Activated T-helper 17 cell treated with anti-CD3 and anti-CD28 coated beads, Interleukin-2, amount 50 U/mL, for 72 hours (primary cell): Measurements from ENCODE around the gene TTC33. TPM values are rescaled to one million over a fixed set of nuclear protein-coding genes. Genes with fewer than 3 reads are reported as not detected.
"Not testable (repeated sequence)": the region's sequence is repeated elsewhere in the genome, so short reads cannot be mapped to it uniquely, and the experiment has no call there.

Experiments used
- ATAC-seq: fragments of 150-1000 bp; cut with Tn5 transposase; replicated peaks from 2 replicates; pipeline ENCODE4 v1.10.0; 2021; ENCODE audit warnings: mild to moderate bottlenecking, moderate library complexity
- H3K27ac Mint-ChIP-seq: one replicate; pipeline ENCODE4 v1.8.0; 2022; ENCODE audit warnings: mixed read lengths
- H3K27me3 Mint-ChIP-seq: one replicate; pipeline ENCODE4 v1.8.0; 2022; ENCODE audit warnings: mixed read lengths
- H3K36me3 Mint-ChIP-seq: one replicate; pipeline ENCODE4 v1.8.0; 2022; ENCODE audit warnings: low read depth, mild to moderate bottlenecking, mixed read lengths
- H3K4me1 Mint-ChIP-seq: one replicate; pipeline ENCODE4 v1.8.0; 2022; ENCODE audit warnings: mixed read lengths
- H3K4me3 Mint-ChIP-seq: one replicate; pipeline ENCODE4 v1.8.0; 2022; ENCODE audit warnings: mild to moderate bottlenecking, mixed read lengths
- H3K9me3 Mint-ChIP-seq: one replicate; pipeline ENCODE4 v1.8.0; 2022; ENCODE audit warnings: mixed read lengths
- total RNA-seq, 2 donors: library from RNA; stranded (reverse); gene quantifications; one replicate each; pipeline ENCODE4 v1.2.3, GENCODE V29; 2022

The TTC33 gene
- total RNA-seq, 2 donors from 2014 or later: 14.1 to 21.4 TPM

GRCh38 chr5:40652441-40653220 is 103.1 kb downstream of the TTC33 start:
- H3K27ac Mint-ChIP-seq: peak overlapping the region; percentile 58
- no peaks in the 10 kb centered on the region for H3K9me3 Mint-ChIP-seq
- H3K27me3 Mint-ChIP-seq: no peaks in the 10 kb centered on the region
- H3K4me1 Mint-ChIP-seq: peaks cover 39% of the 10 kb centered on the region
- peak; percentile 48 for ATAC-seq
- H3K4me3 Mint-ChIP-seq: peak overlapping the region; percentile 75
- H3K36me3 Mint-ChIP-seq: no peaks in the 10 kb centered on the region

GRCh38 chr5:40651201-40651600 is 104.6 kb downstream of the TTC33 start:
- Mint-ChIP-seq H3K4me1 (peaks cover 39% of the 10 kb centered on the region), H3K27me3 (no peaks in the 10 kb centered on the region), H3K9me3 (no peaks in the 10 kb centered on the region), H3K36me3 (no peaks in the 10 kb centered on the region), H3K4me3 (no peak overlapping the region), H3K27ac (no peak overlapping the region)
- no peak for ATAC-seq

DNA sequence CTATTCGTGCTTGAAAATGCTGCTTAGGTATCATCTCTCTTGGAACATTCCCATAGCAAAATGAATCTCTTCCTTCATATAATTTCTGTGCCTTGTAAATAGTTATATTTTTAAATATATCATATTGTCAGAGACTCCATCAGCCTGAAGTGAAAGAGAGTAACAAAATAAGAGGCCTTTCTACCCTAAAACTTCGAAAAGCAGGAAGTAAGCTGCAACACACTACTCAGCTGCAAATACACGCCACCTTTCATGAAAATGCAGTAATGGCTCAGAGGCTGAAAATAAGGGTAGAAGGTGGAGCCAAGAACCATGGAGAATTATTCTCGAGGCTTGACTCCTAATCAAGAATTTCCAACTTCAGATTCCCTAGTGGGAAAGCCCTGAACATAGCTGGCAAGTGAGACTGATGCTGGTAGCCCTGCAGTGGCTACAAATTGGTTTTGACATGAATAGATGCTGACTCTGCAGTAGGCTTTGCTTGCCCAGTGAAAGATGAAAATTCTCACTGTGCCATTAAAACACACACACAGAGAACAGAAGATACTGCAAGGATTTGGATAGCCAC is 106.2 kb downstream of the TTC33 start:
- H3K4me3 Mint-ChIP-seq: peak overlapping the region; percentile 55
- no peaks in the 10 kb centered on the region for H3K9me3 Mint-ChIP-seq
- ATAC-seq: no peak
- no peaks in the 10 kb centered on the region for H3K36me3 Mint-ChIP-seq
- H3K27me3 Mint-ChIP-seq: no peaks in the 10 kb centered on the region
- H3K27ac Mint-ChIP-seq: peak overlapping the region; percentile 38
- peaks cover 32% of the 10 kb centered on the region for H3K4me1 Mint-ChIP-seq

DNA sequence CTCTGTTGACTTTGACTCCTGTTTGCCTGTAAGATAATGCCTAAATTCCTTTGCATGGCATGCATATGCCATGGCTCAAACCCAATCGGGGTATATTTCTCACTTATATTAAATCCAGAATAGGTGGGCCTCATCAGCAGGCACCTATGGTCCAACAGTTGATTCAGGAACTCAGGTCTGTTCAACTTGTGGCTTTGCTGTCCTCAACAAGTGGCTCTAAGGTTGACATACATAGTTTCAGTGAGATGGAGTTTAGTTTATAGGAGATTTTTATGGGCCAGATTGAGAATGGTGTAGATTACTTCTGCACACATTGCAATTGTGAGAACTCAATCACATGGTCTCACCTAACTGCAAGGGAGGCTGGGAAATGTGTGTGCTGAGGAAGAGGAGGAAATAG is 107.6 kb downstream of the TTC33 start:
- Mint-ChIP-seq H3K27me3 (no peaks in the 10 kb centered on the region), H3K4me3 (no peak overlapping the region), H3K9me3 (no peaks in the 10 kb centered on the region), H3K27ac (no peak overlapping the region), H3K4me1 (peaks cover 19% of the 10 kb centered on the region), H3K36me3 (no peaks in the 10 kb centered on the region)
- ATAC-seq: no peak

GRCh38 chr5:40646266-40646665 is 109.5 kb downstream of the TTC33 start:
- ATAC-seq: no peak
- Mint-ChIP-seq H3K9me3 (no peaks in the 10 kb centered on the region), H3K36me3 (no peaks in the 10 kb centered on the region), H3K4me3 (no peak overlapping the region), H3K4me1 (peaks cover 13% of the 10 kb centered on the region), H3K27me3 (no peaks in the 10 kb centered on the region), H3K27ac (no peak overlapping the region)

GRCh38 chr5:40639531-40639930 is 116.2 kb downstream of the TTC33 start:
- not testable (repeated sequence) for H3K27me3 Mint-ChIP-seq, H3K36me3 Mint-ChIP-seq, H3K4me1 Mint-ChIP-seq, H3K4me3 Mint-ChIP-seq, ATAC-seq, H3K27ac Mint-ChIP-seq
- peaks cover 19% of the 10 kb centered on the region for H3K9me3 Mint-ChIP-seq

- Mint-ChIP-seq H3K4me1 (peaks cover 3% of the 10 kb centered on the region), H3K27me3 (no peaks in the 10 kb centered on the region), H3K4me3 (no peak overlapping the region), H3K27ac (no peak overlapping the region), H3K36me3 (no peaks in the 10 kb centered on the region), H3K9me3 (peaks cover 16% of the 10 kb centered on the region)
- ATAC-seq: no peak
These were observed 121.2 kb downstream of the TTC33 start for GRCh38 chr5:40634593-40634992.

DNA sequence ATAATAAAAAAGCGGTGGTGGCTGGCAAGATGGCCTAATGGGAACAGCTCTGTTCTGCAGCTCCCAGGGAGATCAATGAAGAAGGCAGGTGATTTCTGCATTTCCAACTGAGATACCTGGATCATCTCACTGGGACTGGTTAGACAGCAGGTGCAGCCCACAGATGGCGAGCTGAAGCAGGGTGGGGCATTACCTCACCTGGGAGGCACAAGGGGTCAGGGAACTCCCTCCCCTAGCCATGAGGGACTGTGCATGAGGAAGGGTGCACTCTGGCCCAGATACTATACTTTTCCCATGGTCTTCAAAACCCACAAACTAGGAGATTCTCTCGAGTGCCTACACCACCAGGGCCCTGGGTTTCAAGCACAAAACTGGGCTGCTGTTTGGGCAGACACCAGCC is 121.6 kb downstream of the TTC33 start:
- no peaks in the 10 kb centered on the region for H3K36me3 Mint-ChIP-seq
- peaks cover 16% of the 10 kb centered on the region for H3K9me3 Mint-ChIP-seq
- no peak for ATAC-seq
- no peak overlapping the region for H3K4me3 Mint-ChIP-seq
- H3K27me3 Mint-ChIP-seq: no peaks in the 10 kb centered on the region
- no peak overlapping the region for H3K27ac Mint-ChIP-seq
- H3K4me1 Mint-ChIP-seq: peaks cover 3% of the 10 kb centered on the region

DNA sequence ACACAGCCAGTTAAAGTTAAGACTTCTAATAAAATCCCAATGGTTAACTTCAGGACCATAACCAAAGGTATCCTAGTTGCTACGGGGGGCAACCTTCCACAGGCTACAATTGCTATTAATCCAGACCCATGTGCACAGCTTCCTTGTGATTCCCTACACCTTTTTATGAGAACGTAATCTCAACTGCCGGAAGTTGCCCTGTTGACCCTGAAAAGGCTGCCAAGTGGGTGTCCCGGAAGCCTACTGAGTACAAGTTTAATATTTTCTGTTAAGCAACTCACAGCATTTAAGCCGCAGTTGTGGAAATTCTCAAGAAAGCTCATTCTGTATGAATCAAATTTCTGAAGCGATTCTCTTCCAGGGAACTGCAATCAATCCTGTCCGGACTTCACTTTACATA is 124.5 kb downstream of the TTC33 start:
- Mint-ChIP-seq H3K36me3 (no peaks in the 10 kb centered on the region), H3K4me3 (no peak overlapping the region), H3K27me3 (no peaks in the 10 kb centered on the region), H3K9me3 (peaks cover under 1% of the 10 kb centered on the region), H3K4me1 (peaks cover 3% of the 10 kb centered on the region), H3K27ac (no peak overlapping the region)
- ATAC-seq: no peak

GRCh38 chr5:40630126-40630525 is 125.6 kb downstream of the TTC33 start:
- Mint-ChIP-seq H3K27me3 (no peaks in the 10 kb centered on the region), H3K36me3 (no peaks in the 10 kb centered on the region), H3K9me3 (peaks cover 5% of the 10 kb centered on the region), H3K4me3 (no peak overlapping the region), H3K27ac (no peak overlapping the region), H3K4me1 (peaks cover 8% of the 10 kb centered on the region)
- no peak for ATAC-seq

- peaks cover 17% of the 10 kb centered on the region for H3K4me1 Mint-ChIP-seq
- no peak overlapping the region for H3K4me3 Mint-ChIP-seq
- no peak for ATAC-seq
- no peaks in the 10 kb centered on the region for H3K36me3 Mint-ChIP-seq
- H3K27me3 Mint-ChIP-seq: no peaks in the 10 kb centered on the region
- no peak overlapping the region for H3K27ac Mint-ChIP-seq
- H3K9me3 Mint-ChIP-seq: peaks cover 6% of the 10 kb centered on the region
These were observed 127.4 kb downstream of the TTC33 start for GRCh38 chr5:40628407-40628806.

- Mint-ChIP-seq H3K27ac (no peak overlapping the region), H3K4me1 (peaks cover 23% of the 10 kb centered on the region), H3K4me3 (no peak overlapping the region), H3K27me3 (no peaks in the 10 kb centered on the region), H3K36me3 (no peaks in the 10 kb centered on the region), H3K9me3 (peaks cover 6% of the 10 kb centered on the region)
- ATAC-seq: peak; percentile 74
These were observed 128.1 kb downstream of the TTC33 start for GRCh38 chr5:40627706-40628105.

GRCh38 chr5:40626801-40627200 is 129.0 kb downstream of the TTC33 start:
- H3K27ac Mint-ChIP-seq: no peak overlapping the region
- no peak overlapping the region for H3K4me3 Mint-ChIP-seq
- H3K36me3 Mint-ChIP-seq: no peaks in the 10 kb centered on the region
- H3K4me1 Mint-ChIP-seq: peaks cover 23% of the 10 kb centered on the region
- no peak for ATAC-seq
- H3K9me3 Mint-ChIP-seq: peaks cover 6% of the 10 kb centered on the region
- H3K27me3 Mint-ChIP-seq: no peaks in the 10 kb centered on the region

- peak overlapping the region; percentile 7 for H3K27ac Mint-ChIP-seq
These were observed 132.0 kb downstream of the TTC33 start for GRCh38 chr5:40623480-40624420.

More at GRCh38 chr5:40623480-40624420, 132.0 kb downstream of the TTC33 start:
- H3K9me3 Mint-ChIP-seq: peaks cover 6% of the 10 kb centered on the region
- no peaks in the 10 kb centered on the region for H3K36me3 Mint-ChIP-seq
- no peaks in the 10 kb centered on the region for H3K27me3 Mint-ChIP-seq
- peaks cover 19% of the 10 kb centered on the region for H3K4me1 Mint-ChIP-seq
- peak overlapping the region; percentile 43 for H3K4me3 Mint-ChIP-seq
- ATAC-seq: peak; percentile 65
